Lower leg skin (tissue), 4 donors: ENCODE results near the gene GALE. TPM values are rescaled to one million over a fixed set of nuclear protein-coding genes. Genes with fewer than 3 reads are reported as not detected.
"Not testable (repeated sequence)": the region's sequence is repeated elsewhere in the genome, so short reads cannot be mapped to it uniquely, and the experiment has no call there.

Experiments used
- DNase-seq, 2 donors: peaks; one replicate each; pipeline ENCODE4 v3.0.0-alpha.2; 2019; ENCODE audit warnings: low spot score in 2 of 2
- H3K4me3 ChIP-seq: fragments of 200-600 bp; sonication (generic); 2 replicates; pipeline ENCODE4 v1.5.1; 2017; ENCODE audit warnings: mild to moderate bottlenecking, low read depth; ENCODE audit not compliant: poor library complexity, severe bottlenecking
- POLR2A ChIP-seq, 2 donors: fragments of 450-650 bp; IDR thresholded peaks; one replicate each; pipeline ENCODE4 v1.6.1; 2016 to 2017; ENCODE audit warnings: antibody characterized with exemption in 2 of 2, mild to moderate bottlenecking in 1 of 2, moderate library complexity in 1 of 2
- WGBS, 2 donors: methylation state at CpG; one replicate each; pipeline ENCODE4 v1.1.5; 2018; 5-methylcytosine and 5-hydroxymethylcytosine counted together
- intact Hi-C: fragments of 100-400 bp; cut with DNase I; formaldehyde crosslinking; loops from one replicate; pipeline ENCODE4 v1.15.0; 2023; ENCODE audit warnings: low total_unique reads
- total RNA-seq, 4 donors: library from RNA; depleted of rRNA; stranded (reverse); fragments of >200 nt; gene quantifications; one replicate each; pipeline ENCODE4 v1.1.0, GENCODE V29; 2016
- TF ChIP-seq, protein P1 (sequence below), 3 donors: fragments of 450-650 bp; IDR thresholded peaks; one replicate each; pipeline ENCODE4 v1.5.1; 2016; ENCODE audit warnings: antibody characterized with exemption in 3 of 3, mild to moderate bottlenecking in 3 of 3, moderate library complexity in 2 of 3

Gene GALE
- total RNA-seq, 4 donors from 2014 or later: 12.8 to 39.3 (median 29.5) TPM

DNA sequence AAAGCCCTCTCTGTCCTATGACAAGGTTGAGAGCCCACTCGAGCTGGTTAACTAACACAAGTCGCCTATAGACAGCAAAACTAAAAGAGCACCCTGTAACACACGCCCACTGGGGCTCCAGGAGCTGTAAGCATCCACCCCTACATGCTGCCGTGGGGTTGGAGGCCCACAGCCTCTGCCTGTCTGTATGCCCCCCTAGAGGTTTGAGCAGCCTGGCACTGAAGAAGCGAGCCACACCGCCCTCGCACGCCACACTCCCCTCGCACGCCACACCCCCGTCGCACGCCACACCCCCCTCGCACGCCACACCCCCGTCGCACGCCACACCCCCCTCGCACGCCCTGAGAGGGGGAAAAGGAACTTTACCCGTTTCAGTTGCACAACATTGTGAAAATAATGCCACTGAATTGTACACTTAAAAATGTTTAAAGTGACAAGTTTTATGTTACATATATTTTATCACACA, 37.9 kb upstream of the GALE start:
- TF ChIP-seq POLR2A (IDR thresholded peaks at IDR 0.05): no peak
- TF ChIP-seq, protein P1, sequence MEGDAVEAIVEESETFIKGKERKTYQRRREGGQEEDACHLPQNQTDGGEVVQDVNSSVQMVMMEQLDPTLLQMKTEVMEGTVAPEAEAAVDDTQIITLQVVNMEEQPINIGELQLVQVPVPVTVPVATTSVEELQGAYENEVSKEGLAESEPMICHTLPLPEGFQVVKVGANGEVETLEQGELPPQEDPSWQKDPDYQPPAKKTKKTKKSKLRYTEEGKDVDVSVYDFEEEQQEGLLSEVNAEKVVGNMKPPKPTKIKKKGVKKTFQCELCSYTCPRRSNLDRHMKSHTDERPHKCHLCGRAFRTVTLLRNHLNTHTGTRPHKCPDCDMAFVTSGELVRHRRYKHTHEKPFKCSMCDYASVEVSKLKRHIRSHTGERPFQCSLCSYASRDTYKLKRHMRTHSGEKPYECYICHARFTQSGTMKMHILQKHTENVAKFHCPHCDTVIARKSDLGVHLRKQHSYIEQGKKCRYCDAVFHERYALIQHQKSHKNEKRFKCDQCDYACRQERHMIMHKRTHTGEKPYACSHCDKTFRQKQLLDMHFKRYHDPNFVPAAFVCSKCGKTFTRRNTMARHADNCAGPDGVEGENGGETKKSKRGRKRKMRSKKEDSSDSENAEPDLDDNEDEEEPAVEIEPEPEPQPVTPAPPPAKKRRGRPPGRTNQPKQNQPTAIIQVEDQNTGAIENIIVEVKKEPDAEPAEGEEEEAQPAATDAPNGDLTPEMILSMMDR (IDR thresholded peaks at IDR 0.05): no peak
- WGBS, 2 donors: 0% methylated on average over 21 of the region's 21 CpGs
- no peak overlapping the region for H3K4me3 ChIP-seq
- DNase-seq: peak; percentile 40 to 94
- intact Hi-C loops: no loop called here

DNA sequence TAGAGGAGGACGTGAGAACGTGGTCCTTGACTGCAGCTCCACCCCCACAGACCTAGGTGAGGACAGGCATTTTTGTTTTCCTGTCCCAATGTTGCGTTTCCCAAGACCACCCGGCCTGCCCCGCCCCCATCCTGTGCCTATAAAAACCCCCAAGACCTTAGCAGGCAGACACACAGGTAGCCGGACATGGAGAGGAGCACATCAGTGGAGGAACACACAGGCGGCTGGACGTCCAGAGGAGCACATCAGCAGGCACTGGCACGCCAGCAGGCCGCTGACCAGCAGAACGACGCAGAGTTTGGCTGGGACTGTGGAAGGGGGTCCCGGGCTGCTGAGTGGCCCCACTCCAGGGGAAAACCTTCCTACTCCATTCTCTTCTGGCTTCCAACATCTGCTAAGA, 37.4 kb upstream of the GALE start:
- TF ChIP-seq, protein P1 (IDR thresholded peaks at IDR 0.05): no peak
- TF ChIP-seq POLR2A (IDR thresholded peaks at IDR 0.05): no peak
- peak in 1 of 2 donors; percentile 85 for DNase-seq
- no peak overlapping the region for H3K4me3 ChIP-seq
- WGBS, 2 donors: 15 to 18% methylated on average over 6 to 13 of the region's 13 CpGs
- intact Hi-C loops: no loop called here

DNA sequence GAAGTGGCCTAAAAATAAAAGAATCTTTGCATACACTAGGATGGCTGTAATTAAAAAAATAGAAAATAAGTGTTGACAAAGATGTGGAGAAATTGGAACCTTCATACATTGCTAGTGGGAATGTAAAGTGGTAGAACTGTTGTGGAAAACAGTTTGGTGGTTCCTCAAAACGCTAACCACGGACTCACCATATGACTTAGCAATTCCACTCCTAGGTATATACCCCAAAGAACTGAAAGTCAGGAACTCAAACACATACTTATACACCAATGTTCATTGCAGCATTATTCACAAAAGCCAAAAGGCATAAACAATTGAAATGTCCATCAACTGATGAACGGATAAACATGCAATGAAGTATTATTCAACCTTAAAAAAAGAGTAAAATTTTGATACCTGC, 35.5 kb upstream of the GALE start:
- no peak overlapping the region for H3K4me3 ChIP-seq
- WGBS, 2 donors: 66 to 69% methylated on average over 3 of the region's 3 CpGs
- TF ChIP-seq POLR2A (IDR thresholded peaks at IDR 0.05): no peak
- TF ChIP-seq, protein P1 (IDR thresholded peaks at IDR 0.05): no peak
- no peak for DNase-seq
- intact Hi-C loops: no loop called here

DNA sequence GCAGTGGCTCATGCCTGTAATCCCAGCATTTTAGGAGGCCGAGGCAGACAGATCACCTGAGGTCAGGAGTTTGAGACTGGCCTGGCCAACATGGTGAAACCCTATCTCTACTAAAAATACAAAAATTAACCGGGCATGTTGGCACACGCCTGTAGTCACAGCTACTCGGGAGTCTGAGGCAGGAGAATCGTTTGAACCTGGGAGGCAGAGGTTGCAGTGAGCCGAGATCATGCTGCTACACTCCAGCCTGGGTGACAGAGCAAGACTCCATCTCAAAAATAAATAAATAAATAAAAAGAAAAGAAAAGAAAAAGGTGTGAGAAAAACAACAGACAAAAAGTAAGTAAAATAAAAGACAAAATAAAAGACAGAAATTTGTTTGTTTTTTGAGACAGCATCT, 33.6 kb upstream of the GALE start:
- intact Hi-C loops, H3K4me3 ChIP-seq, DNase-seq: not testable (repeated sequence)
- 58 to 59% methylated on average over 6 of the region's 6 CpGs for WGBS, 2 donors

DNA sequence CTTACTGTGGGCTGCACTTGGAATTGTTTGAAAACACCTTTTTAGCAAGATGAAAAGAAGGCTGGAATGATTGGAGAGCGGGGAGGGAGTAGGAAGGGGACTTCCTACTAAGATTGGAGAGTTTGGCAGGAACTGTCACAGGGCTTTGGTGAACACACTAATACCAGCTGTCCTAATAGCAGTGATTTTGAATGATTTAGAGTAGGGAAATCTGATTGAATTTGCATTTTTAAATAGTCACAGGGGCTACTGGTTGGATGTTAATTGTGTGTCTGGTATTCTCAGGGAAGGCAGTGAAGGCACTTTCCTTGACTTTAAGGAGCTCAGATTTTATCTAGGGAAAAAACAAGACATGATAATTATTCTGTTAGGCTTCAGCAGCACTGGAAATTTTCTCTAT, 27.2 kb upstream of the GALE start:
- no peak overlapping the region for H3K4me3 ChIP-seq
- TF ChIP-seq, protein P1 (IDR thresholded peaks at IDR 0.05): no peak
- no peak for TF ChIP-seq POLR2A (IDR thresholded peaks at IDR 0.05)
- WGBS, 2 donors: 65 to 83% methylated on average over 1 of the region's 1 CpG
- DNase-seq: no peak
- intact Hi-C loops: no loop called here

DNA sequence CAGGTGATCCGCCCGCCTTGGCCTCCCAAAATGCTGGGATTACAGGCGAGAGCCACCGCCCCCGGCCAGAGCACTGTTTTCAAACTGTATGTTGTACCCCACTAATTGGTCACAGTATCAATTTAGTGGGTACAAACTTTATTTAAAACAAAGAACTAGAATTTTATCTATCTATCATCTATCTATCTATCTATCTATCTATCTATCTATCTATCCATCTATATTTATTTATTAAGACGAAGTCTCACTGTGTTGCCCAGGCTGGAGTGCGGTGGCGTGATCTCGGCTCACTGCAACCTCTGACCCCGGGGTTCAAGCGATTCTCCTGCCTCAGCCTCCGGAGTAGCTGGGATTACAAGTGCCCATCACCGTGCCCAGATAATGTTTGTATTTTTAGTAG, 26.0 kb upstream of the GALE start:
- WGBS, 2 donors: 96% methylated on average over 13 of the region's 13 CpGs
- DNase-seq, intact Hi-C loops: not testable (repeated sequence)

DNA sequence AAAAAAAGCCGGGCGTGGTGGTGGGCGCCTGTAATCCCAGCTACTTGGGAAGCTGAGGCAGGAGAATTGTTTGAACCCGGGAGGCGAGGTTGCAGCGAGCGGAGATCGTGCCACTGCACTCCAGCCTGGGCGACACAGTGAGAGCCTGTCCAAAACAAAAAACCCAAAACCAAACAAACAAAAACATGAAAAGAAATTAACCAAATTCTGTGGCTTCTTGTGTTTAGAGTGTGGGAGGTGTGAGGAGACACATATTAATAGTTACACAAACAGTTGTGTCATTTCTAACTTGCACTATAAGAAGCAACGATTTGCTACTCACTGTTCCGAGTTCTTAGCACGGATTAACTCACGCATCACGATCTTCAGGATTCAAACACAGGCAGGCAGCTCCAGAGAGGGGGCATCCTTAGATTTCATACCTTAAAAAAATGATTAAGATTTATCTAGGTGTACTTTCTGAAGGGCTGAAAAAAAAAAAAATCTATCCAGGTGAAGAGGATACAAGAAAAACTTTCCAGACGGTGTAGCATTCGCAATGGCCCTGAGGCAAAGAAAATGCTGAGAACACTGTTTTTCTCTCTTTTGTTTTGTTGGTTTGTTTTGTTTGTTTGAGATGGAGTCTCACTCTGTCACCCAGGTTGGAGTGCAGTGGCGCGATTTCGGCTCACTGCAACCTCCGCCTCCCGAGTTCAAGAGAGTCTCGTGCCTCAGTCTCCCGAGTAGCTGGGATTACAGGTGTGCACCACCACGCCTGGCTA, 25.4 kb upstream of the GALE start:
- no peak for TF ChIP-seq POLR2A (IDR thresholded peaks at IDR 0.05)
- TF ChIP-seq, protein P1 (IDR thresholded peaks at IDR 0.05): no peak
- intact Hi-C loops: no loop called here
- 52 to 70% methylated on average over 21 to 24 of the region's 24 CpGs for WGBS, 2 donors
- DNase-seq: no peak
- H3K4me3 ChIP-seq: no peak overlapping the region

More for the DNA sequence above, 26.0 kb upstream of the GALE start:
- H3K4me3 ChIP-seq: not testable (repeated sequence)
